Hindlimb muscle (tissue), 1 donor: ENCODE results near the gene SETX. TPM values are rescaled to one million over a fixed set of nuclear protein-coding genes. Genes with fewer than 3 reads are reported as not detected.
"Not testable (repeated sequence)": the region's sequence is repeated elsewhere in the genome, so short reads cannot be mapped to it uniquely, and the experiment has no call there.

Experiments
- DNase-seq: peaks from one replicate; pipeline ENCODE4 v3.0.0-alpha.2; 2013
- polyA plus RNA-seq: library from polyadenylated mRNA; unstranded; fragments of 120-200 nt; gene quantifications from one replicate; pipeline ENCODE4 v1.2.1, GENCODE V29; 2013; ENCODE audit not compliant: insufficient read length

Gene SETX, protein sequence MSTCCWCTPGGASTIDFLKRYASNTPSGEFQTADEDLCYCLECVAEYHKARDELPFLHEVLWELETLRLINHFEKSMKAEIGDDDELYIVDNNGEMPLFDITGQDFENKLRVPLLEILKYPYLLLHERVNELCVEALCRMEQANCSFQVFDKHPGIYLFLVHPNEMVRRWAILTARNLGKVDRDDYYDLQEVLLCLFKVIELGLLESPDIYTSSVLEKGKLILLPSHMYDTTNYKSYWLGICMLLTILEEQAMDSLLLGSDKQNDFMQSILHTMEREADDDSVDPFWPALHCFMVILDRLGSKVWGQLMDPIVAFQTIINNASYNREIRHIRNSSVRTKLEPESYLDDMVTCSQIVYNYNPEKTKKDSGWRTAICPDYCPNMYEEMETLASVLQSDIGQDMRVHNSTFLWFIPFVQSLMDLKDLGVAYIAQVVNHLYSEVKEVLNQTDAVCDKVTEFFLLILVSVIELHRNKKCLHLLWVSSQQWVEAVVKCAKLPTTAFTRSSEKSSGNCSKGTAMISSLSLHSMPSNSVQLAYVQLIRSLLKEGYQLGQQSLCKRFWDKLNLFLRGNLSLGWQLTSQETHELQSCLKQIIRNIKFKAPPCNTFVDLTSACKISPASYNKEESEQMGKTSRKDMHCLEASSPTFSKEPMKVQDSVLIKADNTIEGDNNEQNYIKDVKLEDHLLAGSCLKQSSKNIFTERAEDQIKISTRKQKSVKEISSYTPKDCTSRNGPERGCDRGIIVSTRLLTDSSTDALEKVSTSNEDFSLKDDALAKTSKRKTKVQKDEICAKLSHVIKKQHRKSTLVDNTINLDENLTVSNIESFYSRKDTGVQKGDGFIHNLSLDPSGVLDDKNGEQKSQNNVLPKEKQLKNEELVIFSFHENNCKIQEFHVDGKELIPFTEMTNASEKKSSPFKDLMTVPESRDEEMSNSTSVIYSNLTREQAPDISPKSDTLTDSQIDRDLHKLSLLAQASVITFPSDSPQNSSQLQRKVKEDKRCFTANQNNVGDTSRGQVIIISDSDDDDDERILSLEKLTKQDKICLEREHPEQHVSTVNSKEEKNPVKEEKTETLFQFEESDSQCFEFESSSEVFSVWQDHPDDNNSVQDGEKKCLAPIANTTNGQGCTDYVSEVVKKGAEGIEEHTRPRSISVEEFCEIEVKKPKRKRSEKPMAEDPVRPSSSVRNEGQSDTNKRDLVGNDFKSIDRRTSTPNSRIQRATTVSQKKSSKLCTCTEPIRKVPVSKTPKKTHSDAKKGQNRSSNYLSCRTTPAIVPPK (N-terminal part only)
- polyA plus RNA-seq = 28.5 TPM

DNA sequence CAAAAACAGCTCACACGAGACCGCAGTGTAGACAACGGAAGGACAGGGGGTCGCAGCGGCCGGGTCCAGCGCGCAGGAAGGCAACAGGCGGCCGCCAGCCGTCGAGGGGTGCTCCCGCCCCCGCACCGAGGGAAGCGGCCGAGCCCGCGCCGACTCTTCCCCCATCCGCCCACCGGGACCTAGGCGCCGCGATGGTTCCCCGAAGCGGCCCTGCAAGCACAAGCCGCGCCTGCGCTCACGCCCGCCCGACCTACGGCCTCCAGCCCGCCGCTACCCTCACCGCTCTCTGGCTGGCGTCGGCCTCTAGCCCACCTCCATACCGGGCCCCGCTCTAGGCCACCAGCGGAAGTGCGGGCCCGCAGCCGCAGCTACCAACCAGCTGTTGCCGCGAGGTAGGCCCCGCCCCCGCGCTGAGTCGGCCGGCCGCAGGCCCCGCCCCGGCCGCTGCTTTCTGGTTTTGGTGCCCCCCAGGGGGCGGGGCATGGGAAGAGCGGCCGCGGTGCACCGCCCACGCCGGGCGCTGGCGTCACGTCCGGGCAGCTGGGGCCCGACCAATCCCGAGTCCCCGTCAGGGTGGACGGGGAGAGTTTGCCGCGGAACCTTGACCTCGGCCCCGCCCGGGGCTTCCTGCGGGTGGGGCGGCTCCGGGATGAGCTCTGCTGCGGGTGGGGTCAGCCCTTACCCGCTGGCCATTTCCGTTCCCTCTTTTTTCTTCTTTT lies at the start of gene SETX:
Gene SETX (minus strand): TSS at position 350 of the 719 bp plus-strand sequence. CDS start 5,558 bp downstream, outside the sequence.
- DNase-seq = peak; percentile 99

DNA sequence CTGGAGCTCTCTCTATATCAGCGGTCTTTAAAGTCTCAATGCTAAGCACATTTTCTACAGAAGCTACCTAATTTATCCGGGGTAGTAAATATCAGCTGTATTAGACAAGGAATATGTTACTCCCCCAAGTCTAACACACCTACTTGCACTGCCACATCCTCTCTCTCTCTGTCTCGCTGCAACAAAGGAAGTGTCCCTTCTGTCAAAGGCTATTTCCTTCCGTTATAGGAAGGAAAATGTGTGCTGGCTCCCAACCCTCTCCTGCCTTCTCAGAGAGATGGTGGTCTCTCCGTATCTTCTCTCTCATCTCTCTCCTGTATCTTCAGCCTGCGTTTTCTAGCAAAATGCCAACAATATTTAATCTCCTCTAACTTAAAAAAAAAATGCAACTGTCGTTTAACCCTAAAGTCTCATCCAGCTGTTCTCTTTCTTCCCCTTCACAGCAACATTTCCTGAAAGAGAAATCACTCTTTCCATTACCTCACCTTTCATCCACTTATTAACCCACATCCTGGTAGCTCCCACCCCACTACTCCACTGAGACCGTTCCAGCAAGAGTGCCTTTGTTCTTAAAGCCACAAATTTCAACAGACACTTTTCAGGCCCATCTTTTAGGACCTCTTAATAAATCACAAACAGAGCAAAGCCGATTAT lies 49.6 kb upstream of the SETX start:
- no peak for DNase-seq

DNA sequence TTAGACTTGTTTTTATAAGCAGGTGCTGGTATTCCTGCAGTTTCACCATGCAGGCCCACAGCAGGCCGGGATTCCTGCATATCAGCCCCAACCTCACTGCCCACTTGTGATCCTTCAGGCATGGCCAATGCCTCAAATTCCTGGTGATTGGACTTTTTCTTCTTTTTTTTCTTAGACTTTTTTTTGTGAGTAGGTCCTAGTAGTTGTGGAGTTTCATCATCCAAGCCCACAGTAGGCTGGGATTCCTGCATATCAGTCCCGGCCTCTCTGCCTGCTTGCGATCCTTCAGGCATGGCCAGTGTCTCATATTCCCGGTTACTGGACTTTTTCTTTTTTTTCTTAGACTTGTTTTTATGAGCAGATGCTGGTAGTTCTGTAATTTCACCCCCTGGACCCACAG lies 47.0 kb upstream of the SETX start:
- DNase-seq = no peak

DNA sequence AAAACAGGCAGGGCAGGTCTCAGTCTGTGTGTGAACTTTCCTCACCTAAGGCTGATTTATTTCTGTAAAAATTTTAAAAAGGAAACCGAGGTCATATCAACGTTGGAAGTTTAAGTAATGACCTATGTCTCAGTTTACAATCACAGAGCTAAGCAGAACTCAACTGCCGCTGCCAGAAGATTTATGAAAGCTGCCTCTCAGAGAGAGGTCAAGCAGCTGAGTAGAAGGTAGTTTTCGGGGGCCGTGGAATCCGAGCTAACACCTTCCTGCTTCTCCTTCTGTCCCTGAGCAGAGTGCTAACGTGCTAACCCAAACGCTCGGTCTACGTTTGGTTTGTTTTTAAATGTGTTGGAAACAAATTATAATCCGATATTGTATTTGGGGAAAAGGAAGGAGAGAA lies 40.8 kb upstream of the SETX start:
- DNase-seq = no peak

DNA sequence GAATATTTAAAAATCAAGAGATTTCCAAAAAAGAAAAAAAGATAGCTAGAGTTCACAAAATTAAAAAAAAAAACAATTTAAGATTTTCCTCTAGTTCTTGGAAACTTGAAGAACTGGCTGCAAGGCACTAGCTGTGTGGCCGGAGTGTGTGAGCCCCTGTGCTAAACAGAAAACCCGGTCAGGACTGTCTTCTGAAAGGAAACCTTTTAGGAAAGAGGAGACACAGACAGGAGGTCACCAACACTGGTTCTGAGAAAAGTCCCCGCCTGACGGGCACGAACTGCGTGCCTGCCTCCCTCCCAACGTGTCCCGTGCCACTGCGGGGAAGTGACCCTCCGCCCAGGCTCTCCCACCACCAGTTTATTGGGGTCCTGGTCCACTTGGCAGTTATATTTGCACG lies 36.7 kb upstream of the SETX start:
- DNase-seq = no peak

DNA sequence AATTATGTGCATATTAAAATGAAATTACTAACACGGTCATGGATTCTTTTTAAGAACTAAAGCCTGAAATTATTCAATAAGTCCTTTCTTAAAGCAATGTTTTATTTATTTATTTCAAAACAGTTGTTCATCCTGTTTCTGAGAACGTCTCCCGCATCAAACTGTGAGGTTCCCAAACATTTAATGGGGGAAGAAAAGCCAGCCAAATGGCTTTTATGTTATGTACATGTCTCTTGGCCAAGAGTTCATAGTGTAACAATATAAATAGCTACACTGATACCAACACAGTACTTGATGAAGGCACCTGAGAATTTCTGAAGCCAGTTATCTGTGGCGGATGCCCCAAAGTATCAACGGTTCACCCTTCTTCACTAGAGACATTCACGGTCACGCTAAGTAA lies 36.2 kb upstream of the SETX start:
- DNase-seq = no peak

DNA sequence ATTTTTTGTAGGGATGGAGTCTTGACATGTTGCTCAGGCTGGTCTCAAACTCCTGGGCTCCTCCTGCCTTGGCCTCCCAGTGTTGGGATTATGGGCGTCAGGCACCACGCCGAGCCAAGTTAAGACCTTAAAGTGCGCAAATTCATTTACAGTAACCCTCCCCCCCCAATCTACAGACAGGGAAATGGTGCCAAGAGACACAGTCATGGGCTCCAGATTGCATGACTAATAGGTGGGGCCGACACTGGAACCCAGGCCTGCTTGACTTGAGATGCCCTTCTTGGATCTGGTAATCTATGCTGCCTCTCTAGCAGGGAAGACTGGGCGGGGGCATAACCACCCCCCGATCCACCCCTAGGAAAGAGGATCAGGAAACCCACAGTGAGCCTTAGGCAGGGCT lies 32.3 kb upstream of the SETX start:
- DNase-seq = no peak

DNA sequence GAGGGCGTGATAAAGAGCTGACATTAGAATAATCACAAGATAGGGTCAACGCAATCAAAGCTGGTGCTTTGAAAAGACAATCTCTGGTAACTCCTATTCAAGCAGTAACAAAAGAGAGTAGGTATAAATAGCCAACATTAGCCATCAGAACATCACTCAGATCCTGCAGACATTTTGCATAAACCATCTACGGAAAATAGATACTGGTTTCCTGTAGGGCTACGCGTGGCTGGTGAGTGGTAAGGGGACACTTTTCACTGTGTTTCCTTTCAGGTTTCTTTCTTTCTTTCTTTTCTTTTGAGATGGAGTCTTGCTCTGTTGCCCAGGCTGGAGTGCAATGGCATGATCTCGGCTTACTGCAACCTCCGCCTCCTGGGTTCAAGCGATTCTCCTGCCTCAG lies 29.6 kb upstream of the SETX start:
- DNase-seq = no peak

DNA sequence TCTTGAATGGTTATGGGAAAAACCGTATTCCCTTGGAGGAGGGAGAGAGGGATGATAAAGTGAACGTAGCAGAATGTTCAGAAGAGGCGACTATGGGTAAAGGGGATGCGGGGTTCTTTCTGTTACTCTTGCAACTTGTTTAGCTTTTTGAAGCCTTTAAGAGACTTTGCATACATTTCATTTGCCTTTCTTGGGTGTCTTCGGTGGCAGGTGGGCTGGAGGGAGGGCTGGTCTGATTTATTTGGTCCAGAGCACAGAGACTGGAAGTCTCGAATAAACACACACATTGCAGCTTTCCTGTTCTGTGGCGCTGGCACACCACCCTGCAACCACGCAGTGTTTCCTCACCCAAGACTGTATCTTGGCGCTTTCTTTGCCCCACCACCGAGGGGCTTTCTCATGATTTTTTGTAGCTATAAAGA lies 28.7 kb upstream of the SETX start:
- no peak for DNase-seq

DNA sequence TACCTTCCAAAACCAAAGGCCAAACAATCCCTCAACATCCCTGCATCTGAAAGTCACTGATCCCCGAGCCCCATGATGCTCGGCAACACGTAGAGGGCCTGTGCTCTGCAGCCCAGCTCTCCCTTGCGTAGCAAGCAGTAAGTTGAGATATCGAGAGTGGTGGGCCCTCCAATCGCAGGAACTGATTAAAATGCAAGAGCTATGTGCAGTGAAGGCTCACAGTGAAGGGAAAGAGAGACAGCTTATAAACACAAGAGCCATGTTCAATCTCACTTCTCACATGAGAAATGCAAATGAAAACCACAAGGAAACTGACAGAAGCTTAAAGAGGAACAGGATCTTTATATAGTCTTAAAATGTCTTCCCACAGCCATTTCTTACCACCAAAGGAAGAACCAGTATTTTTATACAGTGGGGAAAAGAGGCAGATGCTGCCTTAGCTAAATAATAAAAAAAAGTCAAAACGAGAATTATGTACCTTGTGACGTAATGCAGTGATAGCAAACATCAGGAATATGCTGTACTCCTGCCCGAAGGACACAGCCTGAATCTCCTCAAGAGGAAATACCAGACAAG lies 27.3 kb upstream of the SETX start:
- no peak for DNase-seq

DNA sequence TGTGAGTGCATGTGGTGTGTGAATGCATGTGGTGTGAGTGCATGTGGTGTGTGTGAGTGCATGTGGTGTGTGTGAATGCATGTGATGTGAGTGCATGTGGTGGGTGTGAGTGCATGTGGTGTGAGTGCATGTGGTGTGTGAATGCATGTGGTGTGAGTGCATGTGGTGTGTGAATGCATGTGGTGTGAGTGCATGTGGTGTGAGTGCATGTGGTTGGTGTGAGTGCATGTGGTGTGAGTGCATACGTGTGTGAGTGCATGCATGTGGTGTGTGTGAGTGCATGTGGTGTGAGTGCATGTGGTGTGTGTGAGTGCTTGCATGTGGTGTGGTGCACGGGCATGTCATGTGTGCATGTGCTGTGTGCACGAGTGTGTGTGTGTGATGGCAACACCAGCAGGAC lies 23.6 kb upstream of the SETX start:
- DNase-seq = not testable (repeated sequence)

DNA sequence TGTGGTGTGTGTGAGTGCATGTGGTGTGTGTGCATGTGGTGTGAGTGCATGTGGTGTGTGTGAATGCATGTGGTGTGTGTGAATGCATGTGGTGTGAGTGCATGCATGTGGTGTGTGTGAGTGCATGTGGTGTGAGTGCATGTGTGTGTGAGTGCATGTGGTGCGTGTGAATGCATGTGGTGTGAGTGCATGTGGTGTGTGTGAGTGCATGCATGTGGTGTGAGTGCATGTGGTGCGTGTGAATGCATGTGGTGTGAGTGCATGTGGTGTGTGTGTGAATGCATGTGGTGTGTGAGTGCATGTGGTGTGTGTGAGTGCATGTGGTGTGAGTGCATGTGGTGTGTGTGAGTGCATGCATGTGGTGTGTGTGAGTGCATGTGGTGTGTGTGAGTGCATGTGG lies 23.0 kb upstream of the SETX start:
- not testable (repeated sequence) for DNase-seq

DNA sequence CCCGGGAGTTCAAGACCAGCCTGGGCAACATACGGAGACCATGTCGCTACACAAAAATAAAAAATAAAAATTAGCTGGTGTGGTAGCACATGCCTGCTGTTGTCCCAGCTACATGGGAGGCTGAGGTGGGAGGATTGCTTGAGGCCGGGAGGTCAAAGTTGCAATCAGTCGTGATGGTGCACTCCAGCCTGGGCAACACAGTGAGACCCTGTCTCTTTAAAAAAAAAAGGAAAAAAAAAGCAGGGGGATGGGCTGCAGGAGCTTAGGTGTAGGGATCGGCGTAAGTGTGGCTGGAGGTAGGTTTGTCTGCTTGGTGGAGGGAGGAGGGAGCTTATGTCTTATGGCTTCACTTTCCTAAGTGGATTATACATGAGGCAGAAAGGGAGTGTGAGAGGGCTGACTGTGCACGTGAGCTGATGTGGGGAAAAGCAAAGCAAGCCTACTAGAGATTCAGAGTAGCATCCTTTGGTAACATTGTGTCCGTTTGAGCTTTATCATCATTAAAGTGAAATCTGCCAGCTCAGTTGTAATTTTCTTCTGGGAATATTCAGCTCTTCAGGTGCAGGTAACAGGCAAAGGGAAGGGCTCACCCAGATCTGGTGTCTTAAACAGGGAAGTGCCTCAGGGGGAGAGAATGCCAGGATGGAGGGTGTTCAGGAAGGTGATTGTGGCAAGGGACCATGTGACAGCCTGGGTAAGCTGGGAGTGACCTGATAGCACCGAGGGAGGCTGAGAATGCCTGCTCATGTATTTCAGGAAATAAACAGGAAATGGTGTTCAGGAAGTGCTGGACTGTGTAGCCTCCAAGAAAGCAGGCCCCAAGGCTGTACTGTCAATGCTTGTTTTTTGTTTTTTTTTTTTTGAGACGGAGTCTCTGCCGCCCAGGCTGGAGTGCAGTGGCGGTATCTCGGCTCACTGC lies 17.6 kb upstream of the SETX start:
- peak; percentile 44 for DNase-seq

DNA sequence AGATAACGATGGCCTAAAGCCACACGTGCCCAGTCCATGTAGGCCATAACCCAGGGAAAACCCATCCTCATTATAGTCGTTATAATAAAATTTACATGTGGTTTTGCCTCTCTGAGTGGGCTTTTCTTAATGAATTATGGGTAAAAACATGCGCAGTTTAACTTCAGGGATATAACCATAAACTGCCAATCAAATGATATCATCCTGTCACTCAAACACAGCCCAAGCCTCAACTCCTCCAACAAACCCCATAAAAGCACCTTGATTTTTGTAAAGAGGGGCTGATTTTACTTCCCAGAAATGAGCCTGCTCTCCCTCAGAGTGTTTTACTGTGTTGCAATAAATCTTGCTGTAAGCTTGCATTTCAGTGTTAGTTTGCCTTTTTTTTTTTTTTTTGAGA lies 15.8 kb upstream of the SETX start:
- no peak for DNase-seq

DNA sequence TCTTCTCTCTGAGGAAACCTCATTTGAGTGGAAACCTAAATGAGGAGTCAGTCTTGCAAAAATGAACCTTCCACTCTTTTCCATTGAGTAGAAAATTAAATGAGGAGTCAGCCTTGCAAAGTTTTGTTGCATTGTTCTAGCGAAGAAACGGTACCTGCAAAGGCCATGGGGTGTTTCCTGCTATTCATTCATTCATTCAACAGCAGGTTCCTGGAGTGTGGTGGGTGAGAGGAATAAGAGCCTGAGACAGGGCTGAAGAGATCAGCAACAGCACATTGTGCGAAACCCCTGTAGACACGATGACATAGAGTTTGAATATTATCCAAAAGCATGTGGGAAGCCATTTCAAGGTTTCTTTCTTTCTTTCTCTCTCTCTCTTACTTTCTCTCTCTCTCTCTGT lies 14.6 kb upstream of the SETX start:
- DNase-seq = no peak

DNA sequence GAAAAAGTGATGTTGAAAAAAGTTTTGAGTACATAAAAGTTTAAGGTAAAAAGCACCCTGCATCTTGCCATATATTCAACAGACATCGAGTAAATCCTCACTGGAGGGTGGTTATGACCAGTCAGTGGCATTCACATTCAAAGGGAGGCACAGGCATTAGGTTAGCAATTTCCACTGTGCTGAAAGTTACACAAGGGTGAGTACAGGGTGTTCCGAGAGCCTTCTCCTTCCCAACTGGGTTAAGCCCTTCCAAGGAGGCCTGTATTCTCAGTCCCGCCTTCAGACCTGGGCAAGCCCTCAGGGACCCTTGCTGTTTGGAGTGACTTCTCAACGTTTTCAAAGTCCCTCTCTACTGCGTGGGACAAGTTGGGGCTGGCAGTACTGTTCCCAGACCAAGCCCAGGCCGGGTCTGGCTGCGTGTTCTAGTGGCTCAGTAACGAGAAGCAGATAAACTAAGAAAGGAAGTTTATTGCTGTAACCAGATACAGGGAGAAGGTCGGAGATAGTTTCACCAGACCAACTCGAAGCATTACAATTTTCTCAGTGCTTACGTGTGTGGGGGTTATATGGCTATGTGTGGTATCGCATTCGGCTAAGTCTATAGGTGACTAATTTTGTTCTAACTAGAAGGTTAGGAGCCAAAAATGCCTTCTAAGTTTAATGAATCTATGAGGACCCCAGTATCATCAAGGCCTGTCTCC lies 13.0 kb upstream of the SETX start:
- no peak for DNase-seq

DNA sequence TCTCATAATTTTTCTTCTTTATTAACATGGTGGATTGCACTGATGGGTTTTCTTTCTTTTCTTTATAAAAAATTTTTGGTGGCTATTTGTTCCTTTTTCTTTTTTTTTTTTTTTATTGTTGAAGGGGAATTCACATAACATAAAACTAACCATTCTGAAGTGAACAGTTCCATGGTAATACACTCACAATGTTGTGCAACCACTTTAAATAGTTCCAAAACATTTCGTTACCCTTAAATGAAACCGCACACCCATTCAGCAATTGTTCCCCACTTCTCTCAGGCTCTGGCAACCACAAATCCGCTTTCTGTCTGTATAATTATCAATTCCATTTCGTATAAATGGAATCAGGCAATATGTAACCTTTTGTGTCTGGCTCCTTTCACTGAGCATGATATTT lies 11.7 kb upstream of the SETX start:
- DNase-seq = no peak

DNA sequence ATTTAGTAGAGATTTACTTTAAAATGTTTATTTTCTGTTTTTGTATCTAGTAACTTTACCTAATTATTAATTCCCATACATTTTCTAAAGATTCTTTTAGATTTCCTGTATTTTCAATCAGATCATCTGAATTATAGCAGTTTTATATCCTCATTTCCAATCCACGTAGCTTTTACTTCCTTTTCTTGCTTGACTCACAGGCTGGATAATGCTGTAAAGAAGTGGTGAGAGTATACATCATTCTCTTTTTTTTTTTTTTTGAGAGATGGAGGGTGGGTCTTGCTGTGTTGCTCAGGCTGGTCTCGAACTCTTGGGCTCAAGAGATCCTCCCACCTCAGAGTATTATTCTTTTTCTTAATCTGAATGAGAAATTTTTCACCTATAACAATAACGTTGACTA lies 11.2 kb upstream of the SETX start:
- DNase-seq = no peak

DNA sequence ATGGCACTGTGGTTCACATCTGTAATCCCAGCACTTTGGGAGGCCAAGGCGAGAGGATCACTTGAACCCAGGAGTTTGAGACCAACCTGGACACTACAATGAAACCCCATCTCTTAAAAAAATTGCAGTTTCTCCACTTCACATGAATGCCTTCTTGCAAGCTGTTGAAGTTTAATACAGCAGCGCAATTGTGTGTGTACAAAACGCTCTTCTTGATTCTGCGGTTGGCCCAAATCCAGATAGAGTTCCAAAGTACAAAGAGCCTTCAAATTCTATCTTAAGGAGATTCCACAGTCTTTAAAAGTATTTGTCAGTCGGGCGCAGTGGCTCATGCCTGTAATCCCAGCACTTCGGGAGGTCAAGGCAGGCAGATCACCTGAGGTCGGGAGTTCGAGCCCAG lies 9.3 kb upstream of the SETX start:
- no peak for DNase-seq
